Esophagus (tissue), 2 donors: ENCODE results near the gene CHFR. TPM values are rescaled to one million over a fixed set of nuclear protein-coding genes. Genes with fewer than 3 reads are reported as not detected.
"Not testable (repeated sequence)": the region's sequence is repeated elsewhere in the genome, so short reads cannot be mapped to it uniquely, and the experiment has no call there.

Source experiments
- H3K27ac ChIP-seq, 2 donors: one replicate each; pipeline ENCODE4 v1.5.1; 2013; ENCODE audit warnings: low read depth in 2 of 2, mild to moderate bottlenecking in 2 of 2, inconsistent platforms in 1 of 2, low read length in 1 of 2, moderate library complexity in 1 of 2
- H3K27me3 ChIP-seq, 2 donors: one replicate each; pipeline ENCODE4 v1.6.1; 2013; ENCODE audit warnings: low read length in 2 of 2, control low read depth in 1 of 2, mild to moderate bottlenecking in 1 of 2; ENCODE audit not compliant: insufficient read depth in 2 of 2, control insufficient read depth in 1 of 2
- H3K36me3 ChIP-seq, 2 donors: one replicate each; pipeline ENCODE4 v1.6.1; 2013; ENCODE audit warnings: low read length in 1 of 2; ENCODE audit not compliant: control insufficient read depth in 2 of 2, insufficient read depth in 2 of 2
- H3K4me1 ChIP-seq, 2 donors: one replicate each; pipeline ENCODE4 v1.6.1; 2013; ENCODE audit warnings: low read length in 1 of 2; ENCODE audit not compliant: control insufficient read depth in 2 of 2, insufficient read depth in 2 of 2
- H3K4me3 ChIP-seq, 2 donors: one replicate each; pipeline ENCODE4 v1.5.1; 2013; ENCODE audit warnings: low read length in 2 of 2, mild to moderate bottlenecking in 2 of 2, low read depth in 1 of 2, moderate library complexity in 1 of 2
- H3K9me3 ChIP-seq, 2 donors: one replicate each; pipeline ENCODE4 v1.6.1; 2013; ENCODE audit warnings: mild to moderate bottlenecking in 2 of 2, low read depth in 1 of 2, low read length in 1 of 2, moderate library complexity in 1 of 2; ENCODE audit not compliant: control insufficient read depth in 2 of 2, insufficient read depth in 1 of 2
- WGBS, 2 donors: extraction: QIAGEN DNeasy Blood & Tissue Kit; methylation state at CpG; one replicate each; pipeline ENCODE4 v1.1.7; 2013; 5-methylcytosine and 5-hydroxymethylcytosine counted together
- polyA plus RNA-seq, 2 donors: library from polyadenylated mRNA; stranded (reverse); fragments of 200-250 nt; gene quantifications; one replicate each; pipeline ENCODE4 v1.2.3, GENCODE V29; 2013
- donor health status: healthy with polysubstance abuse.
- donor health status: Bipolar disorder and iron deficiency.

The CHFR gene
- polyA plus RNA-seq, 2 donors: 20.4 to 30.2 TPM

- no peaks in the 10 kb centered on the region for H3K27me3 ChIP-seq
- no peak overlapping the region for H3K4me3 ChIP-seq
- no peaks in the 10 kb centered on the region for H3K9me3 ChIP-seq
- peak overlapping the region in 1 of 2 donors; percentile 86 for H3K27ac ChIP-seq
- peaks cover 0 to 4% of the 10 kb centered on the region in 2 donors for H3K4me1 ChIP-seq
- peaks cover 9 to 40% of the 10 kb centered on the region in 2 donors for H3K36me3 ChIP-seq
- WGBS, 2 donors: 85 to 88% methylated on average over 18 of the region's 18 CpGs
These were observed 28.6 kb downstream of the CHFR start for GRCh38 chr12:132858718-132859266.

GRCh38 chr12:132857019-132857418, 30.4 kb downstream of the CHFR start:
- 97 to 99% methylated on average over 18 to 21 of the region's 21 CpGs for WGBS, 2 donors
- H3K9me3 ChIP-seq, H3K4me1 ChIP-seq, H3K27me3 ChIP-seq, H3K27ac ChIP-seq, H3K4me3 ChIP-seq: not testable (repeated sequence)
- peaks cover 15 to 56% of the 10 kb centered on the region in 2 donors for H3K36me3 ChIP-seq

- Histone ChIP-seq H3K9me3 (no peaks in the 10 kb centered on the region), H3K4me1 (peaks cover 0 to 4% of the 10 kb centered on the region in 2 donors), H3K27me3 (no peaks in the 10 kb centered on the region), H3K36me3 (peaks cover 13 to 53% of the 10 kb centered on the region in 2 donors), H3K27ac (no peak overlapping the region), H3K4me3 (no peak overlapping the region)
- 95 to 97% methylated on average over 17 of the region's 17 CpGs for WGBS, 2 donors
These were observed 30.8 kb downstream of the CHFR start for GRCh38 chr12:132856581-132856980.

DNA sequence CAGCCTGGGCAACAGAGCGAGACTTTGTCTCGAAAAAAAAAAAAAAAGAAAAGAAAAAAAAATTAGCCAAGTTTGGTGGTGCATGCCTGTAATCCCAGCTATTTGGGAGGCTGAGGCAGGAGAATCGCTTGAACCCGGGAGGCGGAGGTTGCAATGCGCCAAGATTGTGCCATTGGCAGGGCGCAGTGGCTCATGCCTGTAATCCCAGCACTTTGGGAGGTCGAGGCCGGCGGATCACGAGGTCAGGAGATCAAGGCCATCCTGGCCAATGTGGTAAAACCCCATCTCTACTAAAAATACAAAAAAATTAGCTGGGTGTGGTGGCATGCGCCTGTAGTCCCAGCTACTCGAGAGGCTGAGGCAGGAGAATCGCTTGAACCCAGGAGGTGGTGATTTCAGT, 32.2 kb downstream of the CHFR start:
- not testable (repeated sequence) for H3K27me3 ChIP-seq, H3K9me3 ChIP-seq, H3K27ac ChIP-seq, H3K4me3 ChIP-seq, H3K4me1 ChIP-seq
- WGBS, 2 donors: 94 to 97% methylated on average over 14 of the region's 14 CpGs
- H3K36me3 ChIP-seq: peaks cover 11 to 54% of the 10 kb centered on the region in 2 donors

DNA sequence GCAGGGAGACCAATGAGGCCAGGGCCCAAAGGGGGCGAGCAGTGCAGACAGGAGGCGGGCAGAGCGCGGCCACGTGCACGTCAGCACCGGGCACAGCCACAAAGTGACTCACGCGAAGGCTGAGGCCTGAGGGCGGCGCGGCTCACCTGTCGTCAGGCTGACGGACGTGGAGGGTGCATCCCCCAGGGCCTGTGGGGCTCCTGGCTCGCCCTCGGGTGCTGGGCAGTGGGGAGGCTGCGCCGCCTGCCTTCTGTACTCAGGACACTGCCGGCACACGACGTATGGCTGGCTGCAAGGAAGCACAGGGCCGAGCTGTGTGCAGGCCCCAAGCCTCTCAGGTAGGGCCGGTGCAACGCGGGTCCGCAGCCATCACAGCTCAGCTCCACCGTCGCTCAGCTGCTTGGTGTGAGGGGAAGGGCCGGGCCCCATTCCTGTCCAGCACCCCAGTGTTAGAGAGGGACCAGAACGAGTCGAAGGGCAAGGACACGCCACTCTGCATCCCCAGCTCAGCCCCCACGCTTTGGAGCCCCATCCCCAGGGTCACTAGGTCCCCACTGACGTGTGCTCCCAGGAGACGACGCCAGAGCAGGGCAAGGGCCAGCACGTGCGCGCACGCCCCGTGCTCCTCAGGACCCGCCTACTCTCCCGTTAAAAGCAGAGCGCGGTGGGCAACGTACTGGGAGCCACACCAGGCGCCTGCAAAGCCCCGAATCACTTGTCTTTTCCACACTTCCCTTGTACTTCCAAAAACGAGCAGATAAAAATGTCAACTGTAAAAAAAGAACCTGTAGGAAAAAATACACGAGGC, 33.9 kb downstream of the CHFR start:
- Histone ChIP-seq H3K36me3 (peaks cover 11 to 54% of the 10 kb centered on the region in 2 donors), H3K4me1 (no peaks in the 10 kb centered on the region), H3K4me3 (no peak overlapping the region), H3K27me3 (no peaks in the 10 kb centered on the region), H3K27ac (no peak overlapping the region), H3K9me3 (no peaks in the 10 kb centered on the region)
- 93 to 96% methylated on average over 51 of the region's 51 CpGs for WGBS, 2 donors

DNA sequence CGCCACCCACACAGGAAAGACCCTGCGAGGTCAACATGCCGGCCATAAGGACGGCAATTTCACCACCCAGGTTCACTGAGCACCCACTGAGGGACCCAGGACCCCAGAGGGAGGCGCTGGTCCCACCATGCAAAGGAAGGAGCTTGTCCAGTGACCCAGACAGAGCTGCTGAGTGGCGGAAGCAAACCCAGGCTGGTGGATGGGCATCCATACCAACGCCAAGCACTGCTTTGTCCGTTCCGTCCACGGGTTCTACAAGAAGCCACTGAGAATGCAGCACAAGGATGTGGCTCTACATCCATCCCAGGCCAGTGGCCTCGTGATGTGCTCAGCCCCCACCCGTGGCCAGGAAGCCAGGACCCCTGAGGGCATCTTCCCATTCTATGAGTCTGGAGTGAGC, 34.9 kb downstream of the CHFR start:
- H3K4me3 ChIP-seq: no peak overlapping the region
- H3K9me3 ChIP-seq: no peaks in the 10 kb centered on the region
- H3K36me3 ChIP-seq: peaks cover 11 to 56% of the 10 kb centered on the region in 2 donors
- 96% methylated on average over 12 of the region's 12 CpGs for WGBS, 2 donors
- H3K27ac ChIP-seq: no peak overlapping the region
- H3K4me1 ChIP-seq: no peaks in the 10 kb centered on the region
- no peaks in the 10 kb centered on the region for H3K27me3 ChIP-seq

- H3K27me3 ChIP-seq: no peaks in the 10 kb centered on the region
- no peaks in the 10 kb centered on the region for H3K9me3 ChIP-seq
- H3K4me3 ChIP-seq: no peak overlapping the region
- WGBS, 2 donors: 95% methylated on average over 25 of the region's 25 CpGs
- H3K4me1 ChIP-seq: peaks cover 0 to 3% of the 10 kb centered on the region in 2 donors
- H3K36me3 ChIP-seq: peaks cover 18 to 53% of the 10 kb centered on the region in 2 donors
- H3K27ac ChIP-seq: no peak overlapping the region
These were observed 35.9 kb downstream of the CHFR start for GRCh38 chr12:132851465-132851864.

GRCh38 chr12:132850291-132850690, 37.1 kb downstream of the CHFR start:
- peaks cover 22 to 49% of the 10 kb centered on the region in 2 donors for H3K36me3 ChIP-seq
- H3K27ac ChIP-seq: no peak overlapping the region
- H3K4me3 ChIP-seq: no peak overlapping the region
- no peaks in the 10 kb centered on the region for H3K27me3 ChIP-seq
- 90 to 95% methylated on average over 16 of the region's 16 CpGs for WGBS, 2 donors
- no peaks in the 10 kb centered on the region for H3K9me3 ChIP-seq
- peaks cover 0 to 3% of the 10 kb centered on the region in 2 donors for H3K4me1 ChIP-seq

DNA sequence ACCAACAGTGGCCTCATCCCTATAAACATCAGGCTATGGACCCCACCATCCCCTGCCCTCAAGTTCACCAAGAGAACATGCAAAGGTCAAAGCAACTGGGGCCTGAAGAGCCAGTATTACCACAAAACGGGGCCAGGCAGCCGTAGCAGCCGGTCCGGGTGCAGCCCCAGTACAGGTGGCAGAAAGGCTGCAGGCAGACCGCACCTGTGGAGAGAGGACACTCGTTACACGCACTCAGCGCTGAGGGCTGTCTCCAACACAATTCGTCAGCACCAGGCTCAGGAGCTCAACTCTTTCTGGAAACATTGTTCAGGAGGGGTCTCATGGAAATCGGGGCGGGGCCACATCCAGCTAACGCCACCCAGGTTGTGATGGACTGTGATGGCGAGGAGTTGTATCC, 38.9 kb downstream of the CHFR start:
- Histone ChIP-seq H3K9me3 (no peaks in the 10 kb centered on the region), H3K4me3 (no peak overlapping the region), H3K36me3 (peaks cover 21 to 49% of the 10 kb centered on the region in 2 donors), H3K27me3 (no peaks in the 10 kb centered on the region), H3K4me1 (peaks cover 0 to 3% of the 10 kb centered on the region in 2 donors), H3K27ac (no peak overlapping the region)
- WGBS, 2 donors: 90 to 95% methylated on average over 13 of the region's 13 CpGs
